ENCODE measurements around the gene KRTAP22-2.

GRCh38 chr21:30620080-30620479 lies 29.9 kb upstream of the KRTAP22-2 start:
- TF ChIP-seq CTCF (IDR thresholded peaks at IDR 0.05): no peak
- no peak for TF ChIP-seq ZFX (IDR thresholded peaks at IDR 0.05; ENCODE audit: borderline replicate concordance)

All from 22Rv1 (cell line).